Left lung (tissue), 10 donors: ENCODE measurements around the gene TMEM235. TPM values are rescaled to one million over a fixed set of nuclear protein-coding genes. Genes with fewer than 3 reads are reported as not detected.

Experiments used
- ATAC-seq: fragments of 200-7000 bp; cut with Tn5 transposase; one replicate; pipeline ENCODE4 v1.9.1; 2020; ENCODE audit warnings: moderate library complexity
- DNase-seq, 4 donors: peaks; one replicate each; pipeline ENCODE4 v3.0.0-alpha.2; 2013 to 2020
- H3K27ac ChIP-seq, 2 donors: fragments of 200-600 bp; sonication (generic) in 1 of 2; one replicate each; pipeline versions ENCODE4 v1.5.0 to v1.8.0; 2020 to 2021
- H3K27me3 ChIP-seq, 2 donors: fragments of 200-600 bp; sonication (generic) in 1 of 2; one replicate each; pipeline versions ENCODE4 v1.5.0 to v1.8.0; 2020 to 2021
- H3K36me3 ChIP-seq, 2 donors: fragments of 200-600 bp; sonication (generic) in 1 of 2; one replicate each; pipeline versions ENCODE4 v1.5.0 to v1.8.0; 2020 to 2021
- H3K4me1 ChIP-seq, 2 donors: fragments of 200-600 bp; one replicate each; pipeline ENCODE4 v1.8.0; 2021
- H3K4me3 ChIP-seq, 2 donors: fragments of 200-600 bp; sonication (generic) in 1 of 2; one replicate each; pipeline versions ENCODE4 v1.5.0 to v1.8.0; 2020 to 2021; ENCODE audit warnings: mild to moderate bottlenecking in 1 of 2
- H3K9me3 ChIP-seq, 2 donors: fragments of 200-600 bp; sonication (generic) in 1 of 2; one replicate each; pipeline versions ENCODE4 v1.5.0 to v1.8.0; 2020 to 2021
- CTCF ChIP-seq, 2 donors: fragments of 200-600 bp; sonication (generic) in 1 of 2; IDR thresholded peaks; one replicate each; pipeline versions ENCODE4 v1.5.0 to v1.8.0; 2021; ENCODE audit warnings: antibody characterized with exemption in 2 of 2
- intact Hi-C, 2 donors: fragments of 100-400 bp; cut with DNase I; formaldehyde crosslinking; loops; one replicate each; pipeline versions ENCODE4 v1.11.2 to v1.14.2; 2022
- polyA plus RNA-seq, 6 donors: library from polyadenylated mRNA; unstranded; fragments of 120-200 nt; gene quantifications; one replicate each; pipeline ENCODE4 v1.2.1, GENCODE V29; 2013; ENCODE audit not compliant: insufficient read length in 6 of 6
- total RNA-seq, 2 donors: library from RNA; stranded (reverse); fragmentation: NEBNext Ultra II Directional; extraction: Animal tissue kit (Norgen Biotek cat#: 25700); gene quantifications; one replicate each; pipeline ENCODE4 v1.2.1, GENCODE V29; 2021
- donor health status: DM: no; HTN: yes; CAD: no.
- donor health status: DM: no; HTN: no; CAD: no.

The TMEM235 gene
- total and polyA plus RNA-seq, 8 donors = 0.11 to 0.35 (median 0.23) TPM; not detected in 4

DNA sequence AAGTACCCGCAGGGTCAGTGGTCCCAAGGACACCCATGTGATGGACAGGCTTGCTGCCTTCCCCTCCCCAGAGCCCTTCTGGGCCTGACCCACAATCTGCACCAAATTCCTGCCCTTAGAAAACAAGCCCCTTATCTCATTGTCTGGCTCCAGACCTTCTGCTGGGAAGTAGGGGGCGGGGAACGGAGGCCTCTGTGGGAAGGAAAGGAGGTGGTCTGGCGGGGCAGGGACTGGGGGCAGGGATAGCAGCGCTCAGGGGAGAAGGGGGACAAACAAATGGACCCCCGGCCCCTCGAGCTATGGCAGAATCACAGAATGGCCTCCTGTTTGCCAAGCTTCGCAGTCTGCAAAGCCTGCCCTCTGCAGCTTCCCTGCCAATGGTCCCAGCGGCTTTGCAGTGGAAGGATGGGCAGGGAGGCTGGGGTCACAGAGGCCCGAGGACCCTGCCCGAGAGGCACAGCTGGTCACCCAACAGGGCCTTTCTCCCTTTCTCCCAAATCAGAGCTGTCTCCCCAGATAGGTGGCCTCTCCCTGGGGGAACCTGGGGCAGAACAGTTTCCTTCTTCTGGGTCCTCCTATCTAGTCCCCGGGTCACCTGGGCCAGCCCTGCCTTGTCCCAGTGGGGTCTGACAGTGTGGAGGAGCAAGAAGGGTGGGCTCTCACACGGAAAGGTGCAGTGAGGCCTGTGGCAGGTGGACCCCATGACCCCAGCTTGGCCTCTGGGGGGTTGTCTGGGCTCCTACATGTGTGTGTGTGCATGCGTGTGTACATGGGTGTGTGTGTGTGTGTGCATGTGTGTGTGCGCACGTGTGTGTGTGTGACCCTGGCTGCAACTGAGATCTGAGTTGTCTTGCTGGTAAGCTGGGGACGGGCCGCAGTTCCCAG, 25.5 kb downstream of the TMEM235 start:
- Histone ChIP-seq H3K27ac (peak overlapping the region; percentile 69 to 94), H3K9me3 (no peaks in the 10 kb centered on the region), H3K4me1 (peaks cover 19 to 95% of the 10 kb centered on the region in 2 donors), H3K27me3 (no peaks in the 10 kb centered on the region), H3K4me3 (no peak overlapping the region), H3K36me3 (no peaks in the 10 kb centered on the region)
- no peak for TF ChIP-seq CTCF (IDR thresholded peaks at IDR 0.05)
- peak in 1 of 4 donors; percentile 52 for DNase-seq
- ATAC-seq = no peak
- intact Hi-C loops = loop anchor here in 1 of 2 donors (10.0 kb wide), 1 partner anchor 168 kb away; no protein-coding TSS in a partner anchor

DNA sequence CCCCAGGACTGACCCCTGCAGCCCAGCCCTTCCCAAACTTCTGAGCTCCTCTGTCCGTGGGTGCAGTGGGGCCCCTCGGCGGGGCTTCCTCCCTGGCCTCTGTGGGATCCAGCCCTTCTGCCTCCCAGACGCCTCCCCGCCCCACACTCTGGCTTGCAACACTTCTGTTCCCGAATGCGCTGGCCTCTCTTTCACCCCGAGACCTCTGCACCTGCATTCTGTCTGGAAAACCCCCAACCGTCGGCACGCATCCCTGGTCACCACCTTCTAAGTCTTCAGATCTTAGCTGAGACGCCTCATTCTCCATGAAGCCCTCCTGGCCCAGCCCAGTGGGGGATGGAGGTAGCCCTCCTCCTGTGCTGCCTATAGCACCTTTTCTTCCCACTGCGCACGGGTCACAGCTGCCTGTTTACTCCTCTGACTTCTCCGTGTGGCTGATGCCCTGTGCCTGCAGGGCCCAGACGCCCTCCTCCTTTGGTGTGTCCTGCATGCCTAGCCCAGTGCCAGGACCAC, 26.4 kb downstream of the TMEM235 start:
- peak overlapping the region; percentile 69 to 94 for H3K27ac ChIP-seq
- peaks cover 19 to 95% of the 10 kb centered on the region in 2 donors for H3K4me1 ChIP-seq
- peak overlapping the region in 1 of 2 donors; percentile 32 for H3K4me3 ChIP-seq
- ATAC-seq (peak; percentile 2), DNase-seq (peak in 1 of 4 donors; percentile 93)
- H3K36me3 ChIP-seq = no peaks in the 10 kb centered on the region
- TF ChIP-seq CTCF (IDR thresholded peaks at IDR 0.05) = no peak
- no peaks in the 10 kb centered on the region for H3K27me3 ChIP-seq
- intact Hi-C loops = loop anchor here in 1 of 2 donors (10.0 kb wide), 1 partner anchor 167 kb away; no protein-coding TSS in a partner anchor
- no peaks in the 10 kb centered on the region for H3K9me3 ChIP-seq

- H3K36me3 ChIP-seq = no peaks in the 10 kb centered on the region
- peak overlapping the region in 1 of 2 donors; percentile 32 for H3K4me3 ChIP-seq
- no peaks in the 10 kb centered on the region for H3K27me3 ChIP-seq
- TF ChIP-seq CTCF (IDR thresholded peaks at IDR 0.05) = no peak
- peaks cover 19 to 95% of the 10 kb centered on the region in 2 donors for H3K4me1 ChIP-seq
- intact Hi-C loops = loop anchor here in 1 of 2 donors (10.0 kb wide), 1 partner anchor 166 kb away; no protein-coding TSS in a partner anchor
- H3K9me3 ChIP-seq = no peaks in the 10 kb centered on the region
- peak in 2 of 4 donors; percentile 80 to 94 for DNase-seq
- H3K27ac ChIP-seq = peak overlapping the region; percentile 69 to 94
- ATAC-seq = peak; percentile 33
These were observed 27.1 kb downstream of the TMEM235 start for GRCh38 chr17:78258323-78259191.

- DNase-seq (peak in 1 of 4 donors; percentile 36), ATAC-seq (no peak)
- H3K27me3 ChIP-seq = no peaks in the 10 kb centered on the region
- H3K36me3 ChIP-seq = no peaks in the 10 kb centered on the region
- peak overlapping the region in 1 of 2 donors; percentile 32 for H3K4me3 ChIP-seq
- no peaks in the 10 kb centered on the region for H3K9me3 ChIP-seq
- peaks cover 16 to 96% of the 10 kb centered on the region in 2 donors for H3K4me1 ChIP-seq
- intact Hi-C loops = loop anchor here in 1 of 2 donors (10.0 kb wide), 1 partner anchor 166 kb away; no protein-coding TSS in a partner anchor
- peak overlapping the region; percentile 7 to 94 for H3K27ac ChIP-seq
- TF ChIP-seq CTCF (IDR thresholded peaks at IDR 0.05) = no peak
These were observed 27.7 kb downstream of the TMEM235 start for GRCh38 chr17:78259192-78259554.
